IMR-90 (cell line): Measurements from ENCODE around the gene DDX6. TPM values are rescaled to one million over a fixed set of nuclear protein-coding genes. Genes with fewer than 3 reads are reported as not detected.
"Not testable (repeated sequence)": the region's sequence is repeated elsewhere in the genome, so short reads cannot be mapped to it uniquely, and the experiment has no call there.

Source experiments
- ATAC-seq: fragments of 200-7000 bp; cut with Tn5 transposase; 2 replicates; pipeline ENCODE4 v1.9.1; 2020; ENCODE audit warnings: low read depth, mild to moderate bottlenecking, moderate library complexity
- BruUV-seq: library from RNA; stranded (reverse); fragments of 400-500 nt; replicated peaks from 2 replicates; lab custom pipeline; 2021; lab: Mats Ljungman, UMichigan
- CTCF ChIA-PET: fragments of 300-600 bp; formaldehyde crosslinking; extraction: SDS; loops from one replicate; lab custom pipeline; 2021; ENCODE audit warnings: antibody characterized with exemption; lab: Yijun Ruan, JAX
- POLR2A ChIA-PET: fragments of 300-600 bp; sonication (Branson Sonifier 250); formaldehyde crosslinking; loops from one replicate; lab custom pipeline; 2022; ENCODE audit warnings: antibody characterized with exemption; ENCODE audit not compliant: unreplicated experiment; lab: Charles Lee
- DNase-seq: peaks from one replicate; pipeline ENCODE4 v3.0.0; 2013
- H2AFZ ChIP-seq: replicated peaks from 2 replicates; pipeline ENCODE3; 2013; ENCODE audit warnings: low read length, mild to moderate bottlenecking; ENCODE audit not compliant: poor library complexity
- H2AK5ac ChIP-seq: 2 replicates; pipeline ENCODE4 v1.6.1; 2013; ENCODE audit warnings: low read depth, low read length, inconsistent platforms
- H2AK9ac ChIP-seq: replicated peaks from 2 replicates; pipeline ENCODE3; 2013; ENCODE audit warnings: mild to moderate bottlenecking, low read depth, low read length, moderate library complexity; ENCODE audit not compliant: poor library complexity
- H2BK120ac ChIP-seq: 2 replicates; pipeline ENCODE4 v1.6.1; 2013; ENCODE audit warnings: low read depth, low read length, inconsistent platforms
- H2BK15ac ChIP-seq: 3 replicates; pipeline ENCODE4 v1.6.1; 2013; ENCODE audit warnings: low read depth, low read length, inconsistent platforms
- H2BK20ac ChIP-seq: 2 replicates; pipeline ENCODE4 v1.6.1; 2013; ENCODE audit warnings: low read depth, mild to moderate bottlenecking, inconsistent platforms, low read length, moderate library complexity
- H2BK5ac ChIP-seq: 2 replicates; pipeline ENCODE4 v1.6.1; 2013; ENCODE audit warnings: mild to moderate bottlenecking, low read depth, low read length, inconsistent platforms; ENCODE audit not compliant: poor library complexity, severe bottlenecking
- H3K14ac ChIP-seq: replicated peaks from 2 replicates; pipeline ENCODE4 v1.6.1; 2013; ENCODE audit warnings: low read depth, low read length, inconsistent platforms
- H3K18ac ChIP-seq: 2 replicates; pipeline ENCODE4 v1.6.1; 2013; ENCODE audit warnings: low read depth, low read length, control low read depth
- H3K23ac ChIP-seq: 2 replicates; pipeline ENCODE4 v1.6.1; 2013; ENCODE audit warnings: low read depth, low read length, inconsistent platforms
- H3K27ac ChIP-seq: 2 replicates; pipeline ENCODE4 v1.5.1; 2013; ENCODE audit warnings: mild to moderate bottlenecking, control low read depth, low read length; ENCODE audit not compliant: insufficient read depth
- H3K27me3 ChIP-seq: 2 replicates; pipeline ENCODE4 v1.6.1; 2013; ENCODE audit warnings: low read length; ENCODE audit not compliant: control insufficient read depth, insufficient read depth
- H3K36me3 ChIP-seq: 2 replicates; pipeline ENCODE4 v1.6.1; 2013; ENCODE audit warnings: low read length, mixed read lengths; ENCODE audit not compliant: control insufficient read depth, insufficient read depth
- H3K4ac ChIP-seq: 2 replicates; pipeline ENCODE4 v1.6.1; 2013; ENCODE audit warnings: low read depth, low read length, inconsistent platforms
- H3K4me1 ChIP-seq: 2 replicates; pipeline ENCODE4 v1.6.1; 2013; ENCODE audit warnings: low read length, mixed read lengths; ENCODE audit not compliant: control insufficient read depth, insufficient read depth
- H3K4me2 ChIP-seq: 2 replicates; pipeline ENCODE4 v1.6.1; 2013; ENCODE audit warnings: low read depth, mild to moderate bottlenecking, control low read depth, low read length, moderate library complexity
- H3K4me3 ChIP-seq: 2 replicates; pipeline ENCODE4 v1.5.1; 2013; ENCODE audit warnings: low read depth, mild to moderate bottlenecking, control low read depth, low read length, moderate library complexity; ENCODE audit not compliant: insufficient read depth
- H3K56ac ChIP-seq: 2 replicates; pipeline ENCODE4 v1.6.1; 2013; ENCODE audit warnings: low read length, inconsistent platforms; ENCODE audit not compliant: insufficient read depth; ENCODE audit errors: extremely low read depth
- H3K79me1 ChIP-seq, 2 experiments: 2 replicates each; pipeline ENCODE4 v1.6.1; 2013; ENCODE audit warnings: low read length in 2 of 2, inconsistent platforms in 1 of 2, low read depth in 1 of 2
- H3K9ac ChIP-seq: 2 replicates; pipeline ENCODE4 v1.6.1; 2013; ENCODE audit warnings: low read depth, low read length, control low read depth
- H3K9me1 ChIP-seq: 2 replicates; pipeline ENCODE4 v1.6.1; 2013; ENCODE audit warnings: low read length, inconsistent platforms; ENCODE audit not compliant: insufficient read depth
- H3K9me3 ChIP-seq: 2 replicates; pipeline ENCODE4 v1.6.1; 2013; ENCODE audit warnings: low read length; ENCODE audit not compliant: control insufficient read depth, insufficient read depth
- H4K20me1 ChIP-seq: 2 replicates; pipeline ENCODE4 v1.6.1; 2013; ENCODE audit warnings: low read length, inconsistent platforms; ENCODE audit not compliant: insufficient read depth
- H4K5ac ChIP-seq: 2 replicates; pipeline ENCODE4 v1.6.1; 2013; ENCODE audit warnings: mild to moderate bottlenecking, low read depth, low read length, control low read depth
- H4K8ac ChIP-seq, 2 experiments: 2 replicates each; pipeline ENCODE4 v1.6.1; 2013; ENCODE audit warnings: low read depth in 2 of 2, low read length in 2 of 2, control low read depth in 1 of 2, inconsistent platforms in 1 of 2
- H4K91ac ChIP-seq: 2 replicates; pipeline ENCODE4 v1.6.1; 2013; ENCODE audit warnings: low read depth, low read length, inconsistent platforms; ENCODE audit not compliant: insufficient read depth
- BHLHE40 ChIP-seq: fragments of 150-350 bp; IDR thresholded peaks from 2 replicates; pipeline ENCODE4 v1.6.1; 2016; ENCODE audit warnings: mild to moderate bottlenecking, low read depth, low read length
- CHD1 ChIP-seq: IDR thresholded peaks from 2 replicates; pipeline ENCODE4 v1.6.1; 2012; ENCODE audit warnings: low read depth, low read length, improper control_type of control experiment
- POLR2A ChIP-seq: IDR thresholded peaks from 2 replicates; pipeline ENCODE4 v1.6.1; 2012; ENCODE audit warnings: mild to moderate bottlenecking, low read depth, low read length
- RFX5 ChIP-seq: IDR thresholded peaks from 2 replicates; pipeline ENCODE4 v1.8.0; 2012; ENCODE audit warnings: low read depth, mild to moderate bottlenecking, low read length, moderate library complexity
- SMC3 ChIP-seq: fragments of 150-350 bp; IDR thresholded peaks from 2 replicates; pipeline ENCODE4 v1.6.1; 2016; ENCODE audit warnings: low read depth, mild to moderate bottlenecking, antibody characterized with exemption, low read length, moderate library complexity
- WGBS, 2 experiments: methylation state at CpG; one replicate each; pipeline versions ENCODE4 v1.1.5 to v1.1.7; 2013; ENCODE audit warnings: missing lambda C conversion rate in 2 of 2; ENCODE audit not compliant: insufficient read length in 1 of 2; ENCODE audit errors: extremely low coverage in 2 of 2; 5-methylcytosine and 5-hydroxymethylcytosine counted together
- dilution Hi-C: fragments of 300-500 bp; cut with HindIII; formaldehyde crosslinking; loops from one replicate; pipeline ENCODE4 v1.14.3; 2018; ENCODE audit warnings: low sequenced_read_pairs; ENCODE audit not compliant: unreplicated experiment
- in situ Hi-C: fragments of 300-500 bp; cut with MboI; formaldehyde crosslinking; loops from 3 replicates; pipeline ENCODE4 v1.14.3; 2019; ENCODE audit warnings: low sequenced_read_pairs, inconsistent platforms, mixed read lengths
- intact Hi-C: fragments of 100-400 bp; cut with micrococcal nuclease; formaldehyde crosslinking; loops from 2 replicates; pipeline ENCODE4 v1.10.0; 2022
- polyA plus RNA-seq, 3 experiments: library from polyadenylated mRNA; depleted of rRNA; stranded (reverse); fragments of >200 nt; gene quantifications; 2 replicates each; pipeline ENCODE4 v1.2.3, GENCODE V29; 2012; ENCODE audit warnings: low replicate concordance in 1 of 3
- total RNA-seq: library from RNA; depleted of rRNA; stranded (reverse); fragments of >200 nt; gene quantifications from 2 replicates; pipeline ENCODE4 v1.2.3, GENCODE V29; 2012
- TF ChIP-seq, protein P1 (sequence below): conservative IDR thresholded peaks from 2 replicates; pipeline ENCODE4 v1.5.1; 2012; ENCODE audit warnings: mild to moderate bottlenecking, low read depth, low read length, improper control_type of control experiment

The DDX6 gene
- total and polyA plus RNA-seq, 2 of the 4 experiments (the other 2 are of a cell fraction), result 19.2 to 197 TPM

DNA sequence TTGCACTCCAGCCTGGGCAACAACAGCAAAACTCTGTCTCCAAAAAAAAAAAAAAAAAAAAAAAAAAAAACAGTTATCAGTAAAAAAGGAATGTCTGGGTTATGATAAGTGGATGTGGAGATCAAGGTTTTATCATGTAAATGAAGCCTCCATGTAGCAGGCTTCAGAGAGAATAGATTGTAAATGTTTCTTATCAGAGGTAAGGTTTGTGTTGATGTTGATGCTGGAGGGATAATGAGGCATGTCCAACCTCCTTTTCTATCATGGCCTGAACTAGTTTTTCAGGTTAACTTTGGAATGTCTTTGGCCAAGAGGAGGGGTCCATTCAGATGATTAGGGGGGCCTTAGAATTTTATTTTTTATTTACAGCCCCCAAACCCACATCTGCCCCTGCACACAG, 76.1 kb downstream of the DDX6 start:
- Histone ChIP-seq H4K20me1 (no peaks in the 10 kb centered on the region), H3K4me1 (peaks cover 2% of the 10 kb centered on the region; the same call in 1 of the 2 replicates), H4K8ac (no peak overlapping the region), H4K91ac (no peak overlapping the region), H3K9me3 (no peaks in the 10 kb centered on the region), H3K9me1 (no peaks in the 10 kb centered on the region), H2AK5ac (no peak overlapping the region), H3K4me3 (no peak overlapping the region), H3K18ac (no peak overlapping the region), H3K4me2 (no peak overlapping the region), H3K36me3 (no peaks in the 10 kb centered on the region), H3K56ac (no peak overlapping the region), H3K4ac (no peak overlapping the region), H3K14ac (no peak overlapping the region), H2AFZ (no peak overlapping the region), H2AK9ac (no peak overlapping the region), H4K5ac (no peak overlapping the region), H3K27ac (no peak overlapping the region), H2BK120ac (no peak overlapping the region), H2BK15ac (no peak overlapping the region), H2BK20ac (no peak overlapping the region), H2BK5ac (no peak overlapping the region), H3K23ac (no peak overlapping the region), H3K27me3 (no peaks in the 10 kb centered on the region; the same call in none of the 2 replicates), H3K79me1 (no peaks in the 10 kb centered on the region), H3K9ac (no peak overlapping the region)
- dilution Hi-C loops (no loop called here), in situ Hi-C loops (no loop called here), intact Hi-C loops (no loop called here)
- ChIA-PET POLR2A (no interaction called here), CTCF (interaction anchor here (0.7 kb wide), 1 partner anchor 27 kb away, joined by 5 read pairs; no protein-coding TSS in a partner anchor)
- DNase-seq (no peak), ATAC-seq (no peak)
- BruUV-seq, result no TSS peak
- TF ChIP-seq CHD1 (no peak), BHLHE40 (no peak), SMC3 (no peak), POLR2A (no peak), RFX5 (no peak)
- TF ChIP-seq, protein P1, sequence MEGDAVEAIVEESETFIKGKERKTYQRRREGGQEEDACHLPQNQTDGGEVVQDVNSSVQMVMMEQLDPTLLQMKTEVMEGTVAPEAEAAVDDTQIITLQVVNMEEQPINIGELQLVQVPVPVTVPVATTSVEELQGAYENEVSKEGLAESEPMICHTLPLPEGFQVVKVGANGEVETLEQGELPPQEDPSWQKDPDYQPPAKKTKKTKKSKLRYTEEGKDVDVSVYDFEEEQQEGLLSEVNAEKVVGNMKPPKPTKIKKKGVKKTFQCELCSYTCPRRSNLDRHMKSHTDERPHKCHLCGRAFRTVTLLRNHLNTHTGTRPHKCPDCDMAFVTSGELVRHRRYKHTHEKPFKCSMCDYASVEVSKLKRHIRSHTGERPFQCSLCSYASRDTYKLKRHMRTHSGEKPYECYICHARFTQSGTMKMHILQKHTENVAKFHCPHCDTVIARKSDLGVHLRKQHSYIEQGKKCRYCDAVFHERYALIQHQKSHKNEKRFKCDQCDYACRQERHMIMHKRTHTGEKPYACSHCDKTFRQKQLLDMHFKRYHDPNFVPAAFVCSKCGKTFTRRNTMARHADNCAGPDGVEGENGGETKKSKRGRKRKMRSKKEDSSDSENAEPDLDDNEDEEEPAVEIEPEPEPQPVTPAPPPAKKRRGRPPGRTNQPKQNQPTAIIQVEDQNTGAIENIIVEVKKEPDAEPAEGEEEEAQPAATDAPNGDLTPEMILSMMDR, result no peak

DNA sequence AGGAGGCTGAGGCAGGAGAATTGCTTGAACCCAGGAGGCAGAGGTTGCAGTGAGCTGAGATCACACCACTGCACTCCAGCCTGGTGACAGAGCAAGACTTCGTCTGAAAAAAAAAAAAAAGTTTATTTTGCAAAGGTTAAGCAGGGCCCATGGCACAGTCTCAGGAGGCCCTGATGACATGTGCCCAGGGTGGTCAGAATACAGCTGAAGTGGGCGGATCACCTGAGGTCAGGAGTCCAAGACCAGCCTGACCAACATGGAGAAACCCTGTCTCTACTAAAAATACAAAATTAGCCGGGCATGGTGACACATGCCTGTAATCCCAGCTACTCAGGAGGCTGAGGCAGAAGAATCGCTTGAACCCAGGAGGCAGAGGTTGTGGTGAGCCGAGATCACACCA, 76.5 kb downstream of the DDX6 start:
- H3K79me1 ChIP-seq, H2BK5ac ChIP-seq, H2BK15ac ChIP-seq, H3K9ac ChIP-seq, H3K4me1 ChIP-seq, H3K23ac ChIP-seq, ATAC-seq, BruUV-seq, H3K4me3 ChIP-seq, H3K4ac ChIP-seq, H3K27me3 ChIP-seq, H3K27ac ChIP-seq, H3K56ac ChIP-seq, dilution Hi-C loops, H4K91ac ChIP-seq, H3K36me3 ChIP-seq, H3K14ac ChIP-seq, DNase-seq, H3K9me1 ChIP-seq, H4K20me1 ChIP-seq, H3K4me2 ChIP-seq, H2AK9ac ChIP-seq, intact Hi-C loops, H2AFZ ChIP-seq, H3K18ac ChIP-seq, H2BK120ac ChIP-seq, H3K9me3 ChIP-seq, in situ Hi-C loops, H2AK5ac ChIP-seq, H2BK20ac ChIP-seq, H4K5ac ChIP-seq, POLR2A ChIA-PET, H4K8ac ChIP-seq: not testable (repeated sequence)
- CTCF ChIA-PET, result interaction anchor here (0.7 kb wide), 1 partner anchor 28 kb away, joined by 5 read pairs; no protein-coding TSS in a partner anchor
- WGBS, 2 experiments, result 80% methylated on average over 1 of the region's 5 CpGs; no CpG with 5 or more reads in 1 of the 2 experiments
